HK-2 (cell line): ENCODE data around the gene TXNDC8.
"Not testable (repeated sequence)": the region's sequence is repeated elsewhere in the genome, so short reads cannot be mapped to it uniquely, and the experiment has no call there.

Experiments
- DNase-seq: peaks from one replicate; pipeline ENCODE4 v3.0.0-alpha.2; 2018; ENCODE audit not compliant: unreplicated experiment

Gene TXNDC8

DNA sequence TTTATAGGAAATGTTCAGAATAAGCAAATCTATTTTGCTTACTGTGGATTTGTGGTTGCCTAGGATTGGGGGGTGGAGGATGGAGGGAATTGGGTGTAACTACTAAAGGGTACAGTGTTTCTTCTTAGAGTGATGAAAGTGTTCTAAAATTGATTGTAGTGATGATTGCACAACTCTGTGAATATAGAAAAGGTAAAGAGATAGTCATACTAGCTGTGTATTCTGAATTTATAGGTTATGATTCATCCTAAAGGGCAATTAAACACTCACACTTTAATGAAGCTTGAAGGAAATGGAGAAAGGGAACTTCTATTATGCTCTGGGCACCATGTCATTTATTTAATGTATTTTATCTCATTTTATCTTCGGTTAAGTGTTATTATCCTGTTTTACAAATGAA is 9.9 kb downstream of the TXNDC8 start:
- no peak for DNase-seq

DNA sequence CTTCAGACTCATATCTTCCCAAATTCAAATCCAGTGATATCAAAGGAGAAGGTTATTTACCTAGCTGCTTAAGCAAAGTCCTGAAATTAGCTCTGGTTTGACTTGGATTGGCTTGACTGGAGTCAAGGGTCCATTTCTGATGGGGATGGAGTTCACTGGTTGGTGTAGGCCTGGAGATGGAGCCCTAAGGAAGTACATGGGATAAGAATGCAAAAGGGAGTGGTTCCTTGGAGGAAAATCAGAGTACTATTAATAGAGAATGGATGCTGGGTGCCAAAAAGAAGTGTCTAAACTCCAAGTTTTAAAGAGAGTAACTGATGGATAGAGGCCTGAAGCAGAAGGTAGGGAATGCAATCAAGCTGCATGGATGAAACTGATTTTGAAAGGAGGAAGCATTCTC is 13.8 kb downstream of the TXNDC8 start:
- no peak for DNase-seq

- DNase-seq, result no peak
These were observed 16.8 kb downstream of the TXNDC8 start for GRCh38 chr9:110320651-110321445.

- no peak for DNase-seq
These were observed 17.7 kb downstream of the TXNDC8 start for GRCh38 chr9:110319781-110320492.

DNA sequence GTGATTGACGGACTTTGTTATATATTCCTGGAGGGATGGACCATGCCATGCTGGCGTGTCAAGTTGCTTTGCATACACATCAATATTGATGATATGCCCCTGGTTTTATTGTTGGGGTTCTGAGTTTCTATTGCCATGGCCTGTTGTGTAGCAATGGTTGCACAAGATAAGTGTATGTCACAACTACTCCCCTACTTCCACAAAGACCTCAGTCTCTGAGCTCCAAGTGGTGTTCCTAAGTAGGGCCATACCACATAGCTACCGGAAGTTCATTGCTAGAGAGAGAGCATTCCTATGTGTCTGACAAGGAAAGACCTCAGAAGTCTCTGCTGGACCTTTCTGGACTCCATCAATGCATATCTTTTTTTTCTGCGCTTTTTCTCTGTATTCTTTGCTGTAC is 19.8 kb downstream of the TXNDC8 start:
- no peak for DNase-seq

GRCh38 chr9:110316261-110317075 is 21.2 kb downstream of the TXNDC8 start:
- DNase-seq, result no peak

DNA sequence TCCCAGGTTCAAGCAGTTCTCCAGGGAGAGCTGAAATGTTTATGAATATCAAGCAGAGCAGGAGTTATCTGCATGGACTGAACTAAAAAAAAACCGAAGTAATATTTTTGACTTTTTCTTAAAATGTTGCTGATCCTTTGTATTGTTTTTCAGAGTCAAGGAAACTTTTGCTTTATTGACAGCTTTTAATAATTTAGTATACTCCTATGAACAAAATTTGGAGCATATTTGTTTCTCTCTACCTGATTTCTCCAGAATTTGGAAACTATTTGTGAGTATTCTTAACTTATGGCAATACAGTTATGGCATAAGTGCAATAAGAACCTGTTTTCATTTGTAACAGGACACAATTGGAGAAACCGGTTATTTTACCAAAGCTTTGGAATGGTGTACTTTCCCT is 25.7 kb downstream of the TXNDC8 start:
- DNase-seq, result not testable (repeated sequence)

- no peak for DNase-seq
These were observed 28.0 kb downstream of the TXNDC8 start for GRCh38 chr9:110309681-110310080.

GRCh38 chr9:110308633-110309038 is 29.0 kb downstream of the TXNDC8 start:
- DNase-seq, result no peak

GRCh38 chr9:110307191-110307590 is 30.5 kb downstream of the TXNDC8 start:
- no peak for DNase-seq

DNA sequence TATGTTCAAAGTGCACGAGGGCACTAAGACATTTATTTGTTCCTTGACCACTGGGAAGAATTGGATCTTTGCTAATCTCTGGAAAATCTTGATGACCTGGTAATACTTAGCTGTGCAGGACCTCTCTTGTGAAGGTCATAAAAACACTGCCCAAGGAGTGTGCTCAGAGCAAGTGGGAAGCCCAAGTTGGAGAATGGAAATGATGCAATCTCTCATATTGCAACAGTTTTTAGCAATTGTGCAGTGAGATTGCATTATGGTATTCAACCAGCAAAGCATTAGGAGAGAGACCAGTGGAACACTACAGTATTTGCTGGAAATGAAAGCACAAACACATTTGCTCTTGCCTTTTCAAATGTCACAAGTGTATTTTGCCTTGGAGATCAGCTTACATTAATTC is 34.5 kb downstream of the TXNDC8 start:
- DNase-seq, result no peak

GRCh38 chr9:110298043-110298605 is 39.5 kb downstream of the TXNDC8 start:
- DNase-seq, result no peak

DNA sequence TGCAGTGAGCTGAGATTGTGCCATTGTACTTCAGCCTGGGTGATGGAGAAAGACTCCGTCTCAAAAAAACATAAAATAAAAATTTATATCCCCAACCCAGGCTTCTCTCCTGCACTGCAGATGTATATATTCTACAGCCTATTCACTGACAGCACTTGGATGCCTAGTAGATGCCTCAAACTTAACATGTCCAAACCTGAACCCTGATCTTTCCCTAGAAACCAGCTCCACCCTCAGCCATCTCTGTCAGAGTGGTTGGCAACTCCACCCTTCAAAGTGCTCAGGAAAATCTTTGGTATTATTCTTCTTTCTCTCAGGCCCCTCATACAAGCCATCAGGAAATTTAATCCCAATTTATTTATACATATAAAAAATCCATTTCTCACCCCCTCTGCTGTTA is 44.4 kb downstream of the TXNDC8 start:
- DNase-seq, result no peak

- DNase-seq, result no peak
These were observed 45.6 kb downstream of the TXNDC8 start for GRCh38 chr9:110291921-110292557.

DNA sequence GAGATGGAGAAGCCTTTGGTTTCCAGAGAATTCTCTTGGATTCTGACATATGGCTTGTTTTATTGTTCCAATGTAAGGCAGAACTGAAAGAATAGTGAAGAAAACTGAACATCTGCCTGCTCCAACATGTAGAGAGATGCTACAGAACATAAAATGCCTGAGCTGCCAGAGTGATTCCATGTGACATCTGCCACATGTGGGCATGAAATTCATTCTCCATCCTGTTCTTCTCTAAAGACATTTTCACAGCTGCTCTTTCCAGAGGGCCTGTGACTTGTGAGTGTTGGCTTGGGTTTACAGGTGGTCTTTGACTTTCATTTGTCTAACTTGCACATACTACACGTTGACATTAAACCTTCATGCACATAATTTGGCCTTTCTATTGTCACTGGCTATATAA is 47.7 kb downstream of the TXNDC8 start:
- DNase-seq, result no peak

GRCh38 chr9:110288503-110288902 is 49.2 kb downstream of the TXNDC8 start:
- no peak for DNase-seq

DNA sequence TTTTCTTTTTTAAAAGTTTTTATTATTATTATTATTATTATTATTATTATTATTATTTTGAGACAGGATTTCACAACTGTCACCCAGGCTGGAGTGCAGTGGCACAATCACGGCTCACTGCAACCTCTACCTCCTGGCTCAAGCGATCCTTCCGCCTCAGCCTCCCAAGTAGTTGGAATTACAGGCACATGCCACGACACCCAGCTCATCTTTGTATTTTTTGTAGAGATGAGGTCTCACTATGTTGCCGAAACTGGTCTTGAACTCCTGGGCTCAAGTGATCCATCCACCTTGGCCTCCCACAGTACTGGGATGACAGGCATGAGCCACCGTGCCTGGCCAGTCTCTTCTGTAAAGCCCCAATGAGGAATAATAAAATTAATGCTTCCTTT is 50.4 kb downstream of the TXNDC8 start:
- no peak for DNase-seq

GRCh38 chr9:110284211-110284844 is 53.3 kb downstream of the TXNDC8 start:
- DNase-seq, result no peak

- DNase-seq, result no peak
These were observed 53.9 kb downstream of the TXNDC8 start for GRCh38 chr9:110283751-110284150.

- no peak for DNase-seq
These were observed 55.0 kb downstream of the TXNDC8 start for GRCh38 chr9:110282739-110283081.

GRCh38 chr9:110282018-110282738 is 55.5 kb downstream of the TXNDC8 start:
- DNase-seq, result no peak
